Activated CD4-positive, CD25-positive, alpha-beta regulatory T cell (primary cell): Measurements from ENCODE around the gene PCDHA1.

ENCODE experiments used
- DNase-seq, 4 experiments: peaks; one replicate each; lab custom pipeline; 2025; lab: John Stamatoyannopoulos, UW

PCDHA1 gene

DNA sequence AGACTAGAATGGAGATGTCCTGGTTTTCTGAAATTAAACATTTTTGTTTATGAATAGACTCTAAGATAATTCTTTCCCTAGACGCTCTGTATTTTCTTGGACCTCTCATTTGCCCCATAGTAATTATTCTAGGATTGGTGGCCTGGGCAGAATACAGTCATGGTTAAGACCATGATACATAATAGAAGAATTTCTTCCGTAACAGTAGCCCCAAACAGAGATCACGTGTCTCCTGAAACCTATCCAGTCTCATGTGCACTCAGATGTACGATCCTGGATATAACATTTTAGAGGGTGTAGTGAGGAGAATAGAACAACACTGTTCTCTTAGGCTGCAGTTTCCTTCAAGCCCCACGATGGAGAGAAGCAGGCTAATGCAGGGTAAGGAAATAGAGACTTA, 202.7 kb downstream of the PCDHA1 start:
- no peak for DNase-seq

DNA sequence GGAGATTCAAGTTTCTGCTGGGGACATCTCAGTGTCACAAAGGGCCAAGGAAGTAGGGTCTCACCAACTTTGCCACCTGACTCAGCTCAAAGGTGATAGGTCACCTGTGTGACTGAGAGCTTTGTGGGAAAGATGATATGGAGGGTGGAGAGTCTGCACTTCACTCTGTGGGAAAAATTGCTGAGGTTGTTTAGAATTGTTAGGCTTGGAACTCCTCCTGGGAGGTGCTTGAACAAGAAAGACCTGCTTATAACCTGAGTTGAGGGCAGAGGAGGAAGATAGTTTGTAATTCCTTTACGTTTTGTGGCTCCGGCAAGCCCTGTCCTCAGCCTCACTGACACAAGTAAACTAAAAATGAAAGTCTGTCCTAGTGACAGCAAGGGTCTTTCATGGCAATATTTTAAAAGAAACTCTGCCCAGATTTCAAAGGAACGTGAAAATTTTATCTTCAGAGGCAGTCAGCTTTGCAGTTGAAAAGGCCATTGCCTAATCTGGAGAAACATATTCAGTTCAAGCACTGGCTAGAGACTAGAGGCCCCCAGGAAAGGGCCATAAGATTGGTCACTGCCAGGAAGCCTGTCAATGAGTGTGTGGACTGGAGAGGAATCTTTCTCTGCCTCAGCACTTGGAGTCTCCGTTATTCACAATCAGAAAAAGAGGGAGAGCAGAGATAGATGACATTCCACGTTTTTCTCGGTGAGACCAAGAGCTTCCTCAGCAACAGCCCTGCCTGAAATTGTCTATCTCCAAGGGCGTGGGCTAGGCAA, 203.5 kb downstream of the PCDHA1 start:
- DNase-seq: no peak

DNA sequence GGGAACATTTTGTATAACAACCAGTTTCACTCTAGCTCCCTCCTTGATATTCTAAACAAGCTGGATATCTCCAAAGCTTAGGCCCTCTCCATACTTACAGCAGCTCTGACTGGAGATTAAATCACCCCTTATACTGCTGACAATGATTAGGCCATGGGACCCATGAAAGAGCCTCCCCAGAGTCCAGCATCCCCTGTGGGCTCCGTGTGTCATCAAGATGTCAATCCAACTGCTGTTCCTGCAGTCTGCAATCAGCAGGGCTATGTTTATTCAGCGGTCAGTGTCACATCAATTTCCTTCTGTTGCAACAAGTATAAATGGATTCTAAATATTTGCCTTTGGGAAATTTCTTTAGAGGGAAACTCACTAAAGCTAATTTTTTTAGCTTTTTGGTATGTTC, 206.9 kb downstream of the PCDHA1 start:
- DNase-seq: no peak

DNA sequence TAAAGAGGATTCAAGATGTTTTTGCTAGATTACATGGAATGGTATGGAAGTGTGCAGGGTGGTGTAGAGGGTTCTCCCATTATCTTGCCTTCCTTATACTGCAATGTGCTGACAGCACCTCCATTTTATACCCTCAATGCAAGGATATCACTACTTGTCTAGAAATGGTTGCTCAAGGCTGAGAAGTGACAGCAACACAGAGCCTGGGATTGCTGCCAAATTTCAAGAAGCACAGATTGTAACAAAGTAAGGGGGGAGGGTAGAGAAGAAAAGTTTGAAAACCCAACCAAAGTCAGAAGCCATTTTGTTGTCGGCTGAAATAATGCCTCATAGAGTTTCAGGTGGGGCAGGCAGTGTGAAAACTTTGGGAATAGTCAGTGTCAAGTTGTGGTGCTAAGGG, 210.1 kb downstream of the PCDHA1 start:
- DNase-seq: no peak

DNA sequence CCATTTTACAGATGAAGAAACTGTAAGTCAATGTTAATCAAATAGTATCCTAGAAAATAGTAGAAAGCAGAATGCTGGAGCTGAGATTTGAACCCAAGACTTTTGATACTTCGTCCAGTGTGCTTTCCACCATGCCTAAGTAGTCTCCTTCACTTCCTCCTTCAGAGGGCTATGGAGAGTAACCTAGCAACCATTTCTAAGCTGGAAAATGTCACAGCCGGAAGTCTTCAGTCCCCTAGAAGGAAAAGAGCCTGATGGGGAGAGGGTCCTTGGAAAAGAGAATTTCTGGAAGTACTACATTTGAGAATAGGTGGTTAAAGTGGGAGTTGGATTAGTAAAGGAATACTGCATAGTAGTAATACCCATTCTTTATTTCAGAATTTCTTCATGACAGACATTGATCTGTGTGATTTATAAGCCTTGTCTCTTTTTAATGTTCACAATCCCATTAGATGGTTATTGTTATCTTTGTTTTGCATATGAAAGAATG, 213.0 kb downstream of the PCDHA1 start:
- DNase-seq: no peak

DNA sequence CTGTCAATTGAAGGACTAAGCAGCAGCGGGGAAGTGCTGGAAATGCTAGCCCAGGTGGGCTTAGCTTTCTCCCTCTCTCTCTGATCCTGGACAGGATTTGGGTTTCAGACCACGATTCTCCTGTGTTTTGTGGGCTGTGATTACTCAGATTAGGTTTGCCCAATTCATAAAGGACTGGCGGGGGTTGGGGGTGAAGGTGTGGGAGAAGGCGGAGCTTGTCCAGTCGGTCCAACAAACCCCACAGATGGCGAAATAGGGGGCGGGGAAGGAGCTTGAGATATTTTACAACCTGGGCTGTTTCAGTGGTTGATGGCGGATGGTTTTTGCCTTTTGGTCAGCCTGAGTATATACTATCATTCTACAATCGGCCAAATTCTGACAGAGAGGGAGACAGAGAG, 215.5 kb downstream of the PCDHA1 start:
- DNase-seq: no peak

DNA sequence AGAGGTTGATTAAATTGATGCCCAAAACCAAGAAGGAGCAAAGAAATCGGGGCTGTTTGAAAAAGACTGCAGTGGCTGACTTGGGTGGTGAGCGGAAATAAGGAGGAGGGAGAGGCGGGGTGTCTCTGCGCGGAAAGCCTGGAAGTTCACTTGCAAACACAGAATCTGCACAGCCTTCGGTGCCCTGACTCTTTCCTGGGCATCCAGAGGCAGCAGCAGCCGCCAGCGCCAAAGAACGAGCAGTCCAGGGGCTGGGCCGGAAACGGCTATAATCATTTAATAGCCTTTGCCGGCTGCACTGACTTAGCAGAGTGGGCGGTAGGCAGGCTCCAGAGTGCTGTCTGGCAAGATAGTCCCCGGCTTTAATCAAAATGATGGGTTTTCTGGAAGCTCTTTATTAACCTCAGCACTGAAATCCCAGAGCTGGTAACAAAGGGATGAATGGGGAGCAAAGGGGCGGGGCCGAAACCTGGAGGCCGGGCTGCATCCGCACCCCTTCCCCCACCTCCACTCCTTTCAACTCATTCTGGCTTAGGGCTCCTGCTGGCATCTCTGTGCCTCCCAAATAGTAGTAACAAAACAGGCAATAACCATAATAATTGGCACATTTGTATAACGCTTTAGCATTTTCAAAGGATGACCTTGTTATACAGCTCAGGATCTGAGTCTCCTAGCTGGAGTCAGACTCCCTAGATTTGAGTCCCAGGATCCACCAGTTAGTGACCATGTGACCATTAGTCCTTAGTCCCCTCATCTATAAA, 216.1 kb downstream of the PCDHA1 start:
- no peak for DNase-seq

DNA sequence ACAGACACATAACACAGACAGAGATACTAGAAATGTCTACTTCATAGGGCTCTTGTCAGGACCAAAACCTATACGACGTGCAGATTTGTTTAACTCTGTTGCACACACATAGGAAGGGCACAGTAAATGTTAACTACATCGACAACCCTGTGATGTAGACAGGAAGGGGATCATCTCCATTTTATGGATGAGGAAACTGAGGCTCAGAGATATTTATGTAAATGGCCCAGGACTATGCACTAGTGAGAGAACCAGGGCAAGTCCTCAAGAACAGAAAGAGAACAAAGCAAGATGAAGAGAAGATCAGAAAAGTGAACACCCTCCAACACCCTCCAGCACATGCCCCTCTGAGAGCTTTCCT, 216.6 kb downstream of the PCDHA1 start:
- no peak for DNase-seq

DNA sequence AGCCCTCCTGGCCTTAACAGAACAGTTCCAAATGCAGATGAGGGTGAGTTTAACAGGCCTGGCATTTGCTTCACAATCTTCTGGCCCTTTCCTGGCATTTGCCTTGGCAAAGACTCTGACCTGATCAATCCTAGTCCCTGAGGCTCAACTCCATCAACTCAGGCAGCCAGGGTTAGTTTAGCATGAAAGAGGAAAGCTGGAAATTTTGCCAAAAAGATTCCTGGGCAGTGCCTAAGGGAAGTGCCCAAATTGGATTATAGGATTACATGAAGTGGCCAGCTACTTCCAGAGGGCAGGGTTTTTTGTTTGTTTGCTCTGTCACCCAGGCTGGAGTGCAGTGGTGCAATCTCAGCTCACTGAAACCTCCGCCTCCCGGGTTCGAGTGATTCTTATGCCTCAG, 217.1 kb downstream of the PCDHA1 start:
- no peak for DNase-seq

DNA sequence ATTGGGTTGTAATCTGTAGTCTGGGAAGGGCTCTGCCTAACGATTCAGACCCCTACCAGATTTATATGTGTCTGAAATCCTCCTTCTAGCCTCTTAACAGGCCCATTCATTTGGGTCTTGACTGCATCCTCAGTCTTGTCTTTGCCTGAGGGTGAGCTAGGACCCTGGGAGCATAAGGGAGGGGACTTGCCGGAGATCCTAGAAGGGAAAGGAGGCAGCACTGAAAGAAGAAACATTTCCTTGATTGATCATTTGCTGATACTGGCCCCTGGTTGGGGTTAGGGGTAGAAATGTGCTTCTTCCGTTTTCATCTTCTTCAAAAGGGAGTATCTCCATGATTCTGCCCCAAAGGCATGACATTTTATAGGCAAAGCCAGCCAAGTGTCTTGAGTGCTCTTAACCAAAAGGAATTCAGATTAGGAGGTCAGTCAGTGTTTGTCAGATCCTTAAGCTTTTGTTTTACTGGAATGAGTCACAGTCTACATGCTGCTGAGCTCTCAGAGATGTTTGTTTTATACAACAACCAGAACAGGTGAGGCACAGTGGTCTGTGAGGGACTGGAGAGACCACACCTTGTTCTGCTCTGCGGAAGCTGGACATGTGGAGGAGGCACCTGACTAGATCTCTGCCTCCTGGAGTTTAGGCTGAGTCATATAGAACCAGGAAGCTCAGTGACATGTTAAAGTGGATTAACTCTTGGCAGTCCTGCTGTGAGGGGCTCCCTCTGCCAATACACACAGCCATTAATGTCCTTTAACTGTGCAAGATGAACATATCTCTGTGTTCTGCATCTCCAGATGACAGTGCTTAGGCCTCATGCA, 218.1 kb downstream of the PCDHA1 start:
- DNase-seq: no peak

DNA sequence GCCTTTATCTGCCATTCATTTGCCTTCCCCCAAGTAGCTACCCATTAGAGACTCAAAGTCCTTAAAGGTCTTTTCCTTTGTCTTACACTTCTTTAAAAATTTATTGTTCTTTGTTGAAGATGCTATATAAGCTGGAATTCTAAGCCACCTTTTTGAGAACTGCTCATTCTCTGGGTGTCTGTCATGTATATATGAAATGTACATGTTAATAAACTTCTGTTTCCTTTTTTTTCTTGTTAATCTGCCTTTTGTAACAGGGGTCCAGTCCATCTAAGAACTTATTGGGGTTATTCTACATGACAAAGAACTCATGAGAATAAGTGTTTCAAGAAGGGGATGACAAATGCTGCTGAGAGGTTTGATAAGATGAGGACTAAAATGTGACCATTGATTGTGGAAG, 221.9 kb downstream of the PCDHA1 start:
- no peak for DNase-seq

DNA sequence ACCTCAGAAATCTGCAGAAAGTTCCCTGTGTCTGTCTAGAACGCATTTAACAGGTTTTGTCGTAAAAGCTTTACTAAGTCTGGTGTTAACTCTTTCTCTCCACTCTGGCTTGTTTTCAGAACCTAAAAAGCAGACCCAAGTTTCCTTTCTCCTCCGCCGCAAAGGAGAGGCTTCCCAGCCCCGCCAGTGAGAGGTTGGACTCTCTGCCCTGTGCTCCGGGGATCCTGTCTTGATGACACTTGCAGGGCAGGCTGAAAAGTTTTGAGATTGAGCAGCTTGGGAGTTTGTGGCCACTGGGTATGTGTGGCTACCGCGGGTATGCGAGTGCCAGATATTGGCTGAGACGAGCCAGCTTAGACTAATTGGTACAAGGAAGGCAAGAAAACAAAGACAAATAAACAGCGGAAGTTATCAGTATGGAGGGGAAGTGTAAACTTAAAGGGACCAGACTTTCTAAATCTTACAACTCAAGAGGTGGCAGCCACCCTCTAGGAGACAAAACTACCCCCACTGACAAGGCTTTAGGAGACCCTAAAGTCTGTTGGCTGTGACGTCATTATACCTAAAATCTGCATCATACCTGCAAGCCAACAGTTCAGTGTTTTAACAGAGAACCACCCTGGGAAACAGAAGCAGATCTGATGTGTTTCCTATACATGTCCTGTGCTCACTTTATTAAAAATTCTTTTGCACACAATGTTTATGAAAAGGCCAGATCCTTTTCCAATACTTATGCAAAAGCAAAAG, 224.3 kb downstream of the PCDHA1 start:
- DNase-seq: no peak

DNA sequence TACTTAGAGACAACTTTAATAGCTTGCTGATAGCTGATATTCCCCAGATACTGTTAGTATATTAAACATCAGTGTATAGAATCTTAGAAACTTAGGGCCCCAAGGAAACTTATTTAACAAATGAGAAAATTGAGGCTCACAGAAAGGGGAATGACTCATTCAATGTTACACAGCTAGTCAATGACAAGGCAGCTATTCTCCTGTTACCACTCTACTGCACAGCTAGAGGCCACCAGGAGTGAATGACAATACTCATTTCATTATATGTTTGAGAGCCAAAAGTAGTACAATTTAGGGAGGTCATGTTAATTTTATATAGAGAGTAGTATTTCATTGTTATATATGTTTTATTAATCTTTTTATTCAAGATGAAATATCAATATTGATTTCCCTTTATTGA, 232.0 kb downstream of the PCDHA1 start:
- DNase-seq: no peak

DNA sequence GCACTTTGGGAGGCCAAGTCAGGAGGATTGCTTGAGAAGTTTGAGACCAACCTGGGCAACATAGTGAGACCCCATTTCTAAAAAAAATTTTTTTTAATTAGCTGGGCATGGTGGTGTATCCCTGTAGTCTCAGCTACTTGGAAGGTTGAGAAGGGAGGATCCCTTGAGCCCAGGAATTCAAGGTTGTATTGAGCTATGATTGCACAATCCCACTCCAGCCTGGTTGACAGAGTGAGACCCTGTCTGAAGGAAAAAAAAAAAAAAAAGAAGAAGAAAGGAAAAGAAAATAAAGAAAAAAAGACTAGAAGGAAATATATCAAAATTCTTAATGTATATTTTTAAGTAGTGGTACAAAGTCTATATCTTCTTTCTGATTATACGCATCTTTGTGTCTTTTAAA, 236.4 kb downstream of the PCDHA1 start:
- no peak for DNase-seq

DNA sequence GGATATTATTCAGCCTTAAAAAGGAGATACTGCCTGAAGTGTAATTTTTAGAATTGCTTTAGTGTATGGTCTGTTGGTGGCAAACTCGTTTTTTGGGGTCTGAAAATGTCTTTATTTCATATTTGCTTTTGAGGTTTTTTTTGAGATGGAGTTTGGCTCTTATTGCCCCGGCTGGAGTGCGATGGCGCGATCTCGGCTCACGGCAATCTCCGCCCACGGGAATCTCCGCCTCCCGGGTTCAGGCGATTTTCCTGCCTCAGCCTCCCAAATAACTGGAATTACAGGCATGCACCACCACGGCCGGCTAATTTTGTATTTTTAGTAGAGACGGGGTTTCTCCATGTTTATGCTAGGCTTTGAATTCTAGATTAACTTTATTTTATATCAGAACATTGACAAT, 245.1 kb downstream of the PCDHA1 start:
- DNase-seq: no peak

DNA sequence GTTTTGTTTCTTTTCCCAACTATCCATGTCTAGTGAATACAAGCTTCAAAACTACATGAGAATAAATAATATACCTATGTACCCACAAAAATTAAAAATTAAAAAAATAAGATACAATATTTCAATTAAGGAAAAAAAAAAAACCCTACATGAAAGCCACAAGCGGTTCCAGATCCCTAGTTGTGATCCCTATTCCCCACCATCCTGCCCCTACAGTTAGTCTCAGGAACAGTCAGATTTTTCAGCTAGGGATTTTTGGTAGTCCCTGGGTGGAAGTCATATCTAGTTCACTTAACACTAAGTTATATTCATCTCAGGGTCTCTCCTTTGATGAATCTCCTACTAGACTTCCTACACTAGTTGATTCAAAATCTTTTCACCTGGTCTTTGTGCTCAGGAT, 246.7 kb downstream of the PCDHA1 start:
- DNase-seq: no peak

DNA sequence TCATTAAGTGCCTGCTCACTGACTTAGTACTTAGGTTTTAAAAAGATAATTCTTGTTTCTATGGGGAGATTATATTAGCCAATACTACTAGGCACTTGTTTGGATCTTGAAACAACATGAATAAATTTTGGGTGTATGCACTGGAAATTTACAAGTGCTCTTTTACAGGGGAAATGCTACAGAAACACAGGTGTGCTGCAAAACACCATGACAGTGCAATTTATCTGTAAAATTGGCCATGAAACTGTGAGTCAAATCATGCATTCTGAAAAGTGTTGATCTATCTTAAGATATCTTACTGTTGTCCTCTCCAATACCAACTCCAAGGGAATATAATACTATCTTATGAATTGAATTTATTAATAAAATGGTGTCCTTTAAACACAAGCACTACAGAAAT, 253.1 kb downstream of the PCDHA1 start:
- no peak for DNase-seq

DNA sequence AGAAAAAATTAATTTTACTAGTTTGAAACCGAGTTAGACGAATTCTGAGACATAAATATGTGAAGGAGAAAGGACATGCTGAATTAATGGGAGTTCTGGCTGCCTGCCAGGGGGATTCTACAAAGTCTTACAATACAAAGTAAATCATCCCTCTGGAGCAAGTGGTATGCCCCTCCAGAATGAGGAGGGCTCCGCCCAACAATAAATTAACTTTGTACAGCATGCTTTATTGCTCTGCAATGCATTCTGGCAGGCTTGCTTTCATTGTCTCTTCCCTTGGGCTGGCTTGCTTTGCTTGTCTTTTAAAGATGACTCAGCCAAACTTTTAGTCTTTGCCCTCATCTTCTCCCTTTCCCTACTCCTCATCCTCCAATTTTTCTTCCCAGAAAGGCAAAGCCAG, 253.6 kb downstream of the PCDHA1 start:
- DNase-seq: no peak

DNA sequence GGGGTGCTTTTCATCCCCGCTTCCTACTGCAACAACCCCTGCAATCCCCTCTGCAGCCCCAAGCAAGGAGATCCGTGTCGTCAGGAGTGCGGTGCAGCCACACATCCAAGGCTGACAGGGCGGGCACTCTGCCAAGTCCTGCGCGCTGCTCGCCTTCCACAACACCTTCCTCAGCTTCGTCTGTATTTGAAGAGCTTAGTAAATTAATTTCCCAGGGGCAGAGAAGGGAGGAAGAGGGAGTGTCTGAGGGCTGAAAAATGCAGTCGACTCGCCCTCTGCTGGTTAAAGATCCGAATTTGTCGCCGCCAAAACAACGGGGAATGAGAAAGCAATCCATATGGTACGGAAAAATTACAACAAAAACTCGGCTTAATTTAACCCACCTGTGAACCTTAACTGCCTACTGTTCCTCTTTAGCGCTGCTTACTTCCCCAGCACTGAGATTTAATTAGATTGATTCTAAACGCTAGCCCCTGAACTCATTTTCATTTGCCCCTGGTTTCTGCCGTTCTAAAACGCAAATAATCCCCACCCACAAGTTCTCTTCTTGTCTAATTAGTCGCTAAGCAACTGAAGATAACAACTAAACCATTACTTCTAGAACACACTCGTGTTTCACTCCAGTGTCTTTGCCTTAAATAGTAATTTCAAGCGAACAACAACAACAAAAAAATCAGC, 254.3 kb downstream of the PCDHA1 start:
- DNase-seq: no peak

DNA sequence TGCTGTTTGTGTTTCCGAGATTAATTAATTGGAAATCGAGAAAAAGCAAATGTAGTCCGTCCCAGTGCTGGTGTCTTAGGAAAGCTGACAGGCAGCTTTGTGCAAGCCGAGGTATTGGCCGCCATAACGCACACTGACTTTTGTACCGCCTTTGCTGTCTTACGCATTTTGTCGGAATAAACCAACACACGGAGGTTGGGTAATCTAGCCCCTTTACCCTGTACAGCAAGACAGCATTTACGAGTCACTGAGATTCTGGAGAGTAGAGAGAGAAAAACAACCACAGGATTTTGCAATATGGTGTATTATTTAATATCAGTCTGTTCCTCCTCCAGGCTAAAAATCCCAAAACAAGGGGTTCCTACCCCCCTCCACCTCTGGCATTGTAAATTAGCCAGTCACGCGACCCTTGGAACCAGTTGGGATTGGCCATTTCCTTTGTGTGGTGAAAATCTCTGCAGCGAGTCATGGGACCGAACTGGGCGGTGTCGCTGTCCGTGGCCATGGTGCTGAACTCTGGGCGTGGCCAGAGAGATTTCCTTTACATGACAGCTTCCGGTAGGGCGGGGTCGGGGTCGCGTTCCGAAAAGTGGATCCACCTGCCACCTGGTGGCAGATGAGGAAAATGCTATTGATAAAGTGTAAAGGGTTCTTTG, 255.0 kb downstream of the PCDHA1 start:
- peak in 3 of 4 experiments; percentile 11 to 17 (median 13) for DNase-seq

DNA sequence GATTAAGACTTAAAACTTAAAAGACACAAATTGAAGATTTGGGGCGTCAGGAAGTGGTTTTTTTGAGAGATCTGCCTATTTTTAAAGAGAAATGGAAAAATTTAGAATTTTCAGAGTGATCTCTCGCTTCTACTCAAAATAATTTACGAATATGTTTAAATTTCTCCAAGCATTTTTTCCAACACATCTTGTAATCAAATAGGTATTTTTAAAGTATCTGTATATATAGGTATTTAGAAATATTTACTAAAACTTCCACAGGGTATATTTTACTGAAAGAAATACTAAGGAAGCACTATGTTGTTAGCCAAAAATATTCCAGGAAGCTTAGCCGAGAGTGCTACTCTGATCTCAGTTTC, 255.5 kb downstream of the PCDHA1 start:
- DNase-seq: no peak
